SJCRH30 (cell line): ENCODE measurements around the gene AHDC1. TPM values are rescaled to one million over a fixed set of nuclear protein-coding genes. Genes with fewer than 3 reads are reported as not detected.

Experiments used
- DNase-seq, 2 experiments: peaks; one replicate each; pipeline ENCODE4 v3.0.0-alpha.2; 2015 to 2020
- H3K27ac ChIP-seq: fragments of 250-450 bp; sonication (Bioruptor Pico); 2 replicates; pipeline ENCODE4 v1.5.1; 2020; ENCODE audit warnings: mild to moderate bottlenecking, moderate library complexity
- H3K27me3 ChIP-seq: fragments of 250-450 bp; sonication (Bioruptor Pico); 2 replicates; pipeline ENCODE4 v1.5.1; 2020; ENCODE audit warnings: mild to moderate bottlenecking, moderate library complexity
- H3K36me3 ChIP-seq: fragments of 250-450 bp; sonication (Bioruptor Pico); 2 replicates; pipeline ENCODE4 v1.5.1; 2020; ENCODE audit warnings: mild to moderate bottlenecking, moderate library complexity
- H3K4me1 ChIP-seq: fragments of 250-450 bp; sonication (Bioruptor Pico); 2 replicates; pipeline ENCODE4 v1.5.1; 2020; ENCODE audit warnings: mild to moderate bottlenecking, moderate library complexity
- H3K4me3 ChIP-seq: fragments of 250-450 bp; sonication (Bioruptor Pico); 2 replicates; pipeline ENCODE4 v1.5.1; 2020; ENCODE audit warnings: mild to moderate bottlenecking, moderate library complexity
- H3K9me3 ChIP-seq: fragments of 250-450 bp; sonication (Bioruptor Pico); replicated peaks from 2 replicates; pipeline ENCODE4 v1.5.1; 2020; ENCODE audit warnings: mild to moderate bottlenecking, moderate library complexity
- total RNA-seq: library from RNA; depleted of rRNA; stranded (reverse); fragments of >200 nt; shearing (Covaris generic); gene quantifications from 2 replicates; pipeline ENCODE4 v1.2.3, GENCODE V29; 2014

The AHDC1 gene
- total RNA-seq, 1 experiment from 2014 or later = 30.6 TPM

DNA sequence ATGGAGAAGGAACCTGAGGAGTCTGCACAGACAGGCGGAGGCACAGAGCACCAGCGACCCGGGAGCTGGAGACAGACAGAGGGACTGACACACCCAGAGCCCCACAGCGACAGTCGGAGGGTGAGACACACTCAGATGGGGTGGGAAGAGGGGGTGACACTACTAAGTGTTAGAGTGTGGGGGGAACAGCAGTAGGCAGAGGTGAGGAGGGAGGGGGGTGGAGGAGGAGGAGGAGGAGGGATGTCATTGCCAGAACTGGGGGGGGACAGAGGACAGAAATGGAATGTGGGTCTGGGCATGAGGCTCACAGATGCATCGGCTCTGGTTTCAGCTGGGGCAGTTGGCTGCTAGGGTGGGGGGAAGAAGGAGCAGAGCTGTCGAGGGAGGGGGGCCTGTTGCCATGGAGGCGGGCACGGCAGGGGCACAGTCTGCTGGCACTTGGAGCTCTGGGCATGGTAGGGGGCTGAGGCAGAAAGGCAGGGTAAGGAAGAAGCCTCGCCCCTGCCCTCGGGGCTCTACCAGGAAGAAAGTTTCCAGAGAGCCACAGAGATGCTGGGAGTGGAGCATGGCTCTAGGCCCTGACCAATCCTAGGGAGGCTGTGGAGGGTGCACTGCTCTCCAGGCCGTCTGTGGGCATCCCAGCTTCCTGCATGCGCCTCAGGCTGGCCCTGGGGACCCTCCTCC lies 37.3 kb downstream of the AHDC1 start:
- DNase-seq = no peak
- H3K36me3 ChIP-seq = peaks cover 19% of the 10 kb centered on the region; the same call in 1 of the 2 replicates
- H3K4me1 ChIP-seq = peaks cover 67% of the 10 kb centered on the region
- H3K9me3 ChIP-seq = no peaks in the 10 kb centered on the region
- no peaks in the 10 kb centered on the region for H3K27me3 ChIP-seq
- H3K27ac ChIP-seq = no peak overlapping the region
- H3K4me3 ChIP-seq = no peak overlapping the region

DNA sequence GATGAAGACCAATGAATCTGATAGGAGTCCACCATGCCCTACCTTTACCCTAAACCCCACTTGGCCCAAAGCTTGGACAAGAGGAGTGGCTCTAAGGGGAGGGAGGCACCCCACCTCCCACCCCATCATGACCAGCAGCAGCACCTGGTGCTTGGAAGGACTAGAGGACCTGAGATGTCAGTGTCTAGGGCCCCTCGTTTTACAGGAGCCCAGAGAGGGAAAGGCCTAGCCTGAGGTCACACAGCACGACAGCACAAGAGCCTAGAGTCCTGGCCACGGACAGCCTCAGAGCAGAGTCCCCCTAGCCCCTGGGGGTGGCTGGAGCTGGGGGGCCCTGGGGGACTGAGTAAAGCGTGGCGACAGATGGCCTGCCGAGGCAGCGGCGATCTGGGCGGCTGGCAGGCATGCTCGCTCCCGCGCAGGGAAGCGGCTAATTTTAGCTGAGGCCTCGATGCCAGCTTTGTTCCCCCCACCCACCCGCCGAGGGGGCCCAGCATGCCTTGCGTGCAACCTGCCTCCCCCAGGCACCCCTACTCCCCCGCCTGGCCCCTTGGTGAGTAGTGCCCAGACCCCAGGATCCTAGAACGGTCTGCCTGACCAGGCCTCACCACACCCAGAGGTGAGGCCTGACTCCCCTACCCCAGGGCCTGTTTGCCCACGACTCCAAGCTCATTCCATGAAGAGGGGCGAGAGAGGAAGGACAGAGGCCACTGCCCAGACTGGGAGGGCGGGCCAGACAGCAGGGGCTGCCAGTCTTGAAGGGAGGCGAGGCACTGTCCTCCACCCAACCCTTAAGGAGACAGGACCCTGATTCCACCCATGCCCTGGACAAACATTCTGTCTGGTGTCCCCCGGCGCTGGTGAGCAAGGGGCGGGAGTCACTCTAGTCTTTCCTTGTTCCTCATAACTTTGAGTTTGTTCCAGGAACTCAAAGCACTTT lies 39.0 kb downstream of the AHDC1 start:
- no peak for DNase-seq
- H3K4me3 ChIP-seq = no peak overlapping the region
- H3K36me3 ChIP-seq = peaks cover 19% of the 10 kb centered on the region; the same call in 1 of the 2 replicates
- H3K27ac ChIP-seq = no peak overlapping the region
- peaks cover 67% of the 10 kb centered on the region for H3K4me1 ChIP-seq
- no peaks in the 10 kb centered on the region for H3K27me3 ChIP-seq
- H3K9me3 ChIP-seq = no peaks in the 10 kb centered on the region

GRCh38 chr1:27563591-27564471 lies 40.1 kb downstream of the AHDC1 start:
- peaks cover 70% of the 10 kb centered on the region for H3K4me1 ChIP-seq
- H3K27ac ChIP-seq = no peak overlapping the region
- H3K27me3 ChIP-seq = no peaks in the 10 kb centered on the region
- no peak for DNase-seq
- H3K36me3 ChIP-seq = peaks cover 22% of the 10 kb centered on the region
- no peaks in the 10 kb centered on the region for H3K9me3 ChIP-seq
- H3K4me3 ChIP-seq = no peak overlapping the region

DNA sequence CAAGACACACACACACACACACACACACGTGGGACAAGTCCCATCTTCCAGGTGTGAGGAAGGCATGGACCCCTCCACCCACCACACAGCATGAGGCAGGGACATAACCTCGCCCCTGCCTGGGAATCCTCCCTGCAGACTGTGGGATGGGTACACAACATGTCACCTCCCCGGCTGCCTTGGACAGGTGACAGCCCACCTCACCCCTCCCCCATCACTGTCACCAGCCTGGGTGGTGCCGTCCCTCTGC lies 40.7 kb downstream of the AHDC1 start:
- Histone ChIP-seq H3K4me3 (no peak overlapping the region), H3K36me3 (peaks cover 25% of the 10 kb centered on the region), H3K4me1 (peaks cover 75% of the 10 kb centered on the region), H3K27ac (no peak overlapping the region), H3K9me3 (no peaks in the 10 kb centered on the region), H3K27me3 (no peaks in the 10 kb centered on the region)
- DNase-seq = no peak

DNA sequence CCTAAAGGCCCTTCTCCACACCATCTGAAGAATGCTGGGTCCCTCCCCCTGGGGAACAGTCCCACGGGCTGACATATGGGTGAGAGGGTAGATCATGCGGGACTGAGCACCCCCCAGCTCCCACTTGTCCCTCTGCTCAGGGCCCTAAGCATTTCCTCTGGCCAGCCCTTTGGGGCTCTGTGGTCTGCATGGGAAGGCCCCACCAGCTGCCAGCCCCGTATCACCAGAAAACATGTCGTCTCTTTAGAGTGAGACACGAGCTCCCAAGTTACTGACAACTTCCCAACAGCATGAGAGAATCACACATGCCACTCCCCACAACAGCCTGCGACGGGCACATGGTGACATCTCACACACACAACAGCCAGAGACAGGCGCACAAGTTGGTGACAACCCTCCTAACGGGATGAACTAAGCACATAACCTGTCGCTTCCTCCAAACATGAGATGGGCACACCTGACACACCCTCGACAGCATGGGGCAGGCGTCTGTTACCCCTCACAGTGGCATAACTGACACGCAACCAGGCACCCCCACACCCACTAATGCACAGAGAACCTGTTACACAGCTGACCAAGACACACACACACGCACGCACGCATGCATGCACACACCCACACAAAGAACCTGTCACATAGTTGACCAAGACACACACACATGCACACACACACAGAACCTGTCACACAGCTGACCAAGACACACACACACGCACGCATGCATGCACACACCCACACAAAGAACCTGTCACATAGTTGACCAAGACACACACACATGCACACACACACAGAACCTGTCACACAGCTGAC lies 41.2 kb downstream of the AHDC1 start:
- Histone ChIP-seq H3K4me3 (no peak overlapping the region), H3K27me3 (no peaks in the 10 kb centered on the region), H3K4me1 (peaks cover 76% of the 10 kb centered on the region), H3K27ac (no peak overlapping the region), H3K9me3 (no peaks in the 10 kb centered on the region), H3K36me3 (peaks cover 29% of the 10 kb centered on the region)
- DNase-seq = no peak

DNA sequence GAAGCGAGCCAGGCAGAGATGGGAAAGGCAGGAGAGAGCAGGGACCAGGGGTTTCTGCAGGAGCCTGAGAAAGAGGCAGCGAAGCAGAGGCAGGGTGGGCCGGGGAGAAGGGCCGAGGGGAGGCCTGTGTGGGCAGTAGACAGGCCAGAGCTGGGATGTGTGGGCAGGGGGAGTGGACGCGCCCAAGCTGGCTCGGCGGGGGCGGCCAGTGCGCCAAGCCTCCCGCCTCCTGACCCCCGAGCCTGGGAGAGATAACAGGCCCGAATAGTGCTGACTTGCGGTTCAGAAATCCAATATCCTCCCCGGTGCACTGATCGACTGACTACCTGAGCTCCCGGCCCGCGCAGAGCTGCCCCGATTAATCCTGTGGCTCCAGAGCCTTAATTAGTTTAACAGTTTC lies 41.9 kb downstream of the AHDC1 start:
- Histone ChIP-seq H3K4me1 (peaks cover 73% of the 10 kb centered on the region), H3K9me3 (no peaks in the 10 kb centered on the region), H3K27me3 (no peaks in the 10 kb centered on the region), H3K4me3 (no peak overlapping the region), H3K27ac (no peak overlapping the region), H3K36me3 (peaks cover 26% of the 10 kb centered on the region)
- no peak for DNase-seq

DNA sequence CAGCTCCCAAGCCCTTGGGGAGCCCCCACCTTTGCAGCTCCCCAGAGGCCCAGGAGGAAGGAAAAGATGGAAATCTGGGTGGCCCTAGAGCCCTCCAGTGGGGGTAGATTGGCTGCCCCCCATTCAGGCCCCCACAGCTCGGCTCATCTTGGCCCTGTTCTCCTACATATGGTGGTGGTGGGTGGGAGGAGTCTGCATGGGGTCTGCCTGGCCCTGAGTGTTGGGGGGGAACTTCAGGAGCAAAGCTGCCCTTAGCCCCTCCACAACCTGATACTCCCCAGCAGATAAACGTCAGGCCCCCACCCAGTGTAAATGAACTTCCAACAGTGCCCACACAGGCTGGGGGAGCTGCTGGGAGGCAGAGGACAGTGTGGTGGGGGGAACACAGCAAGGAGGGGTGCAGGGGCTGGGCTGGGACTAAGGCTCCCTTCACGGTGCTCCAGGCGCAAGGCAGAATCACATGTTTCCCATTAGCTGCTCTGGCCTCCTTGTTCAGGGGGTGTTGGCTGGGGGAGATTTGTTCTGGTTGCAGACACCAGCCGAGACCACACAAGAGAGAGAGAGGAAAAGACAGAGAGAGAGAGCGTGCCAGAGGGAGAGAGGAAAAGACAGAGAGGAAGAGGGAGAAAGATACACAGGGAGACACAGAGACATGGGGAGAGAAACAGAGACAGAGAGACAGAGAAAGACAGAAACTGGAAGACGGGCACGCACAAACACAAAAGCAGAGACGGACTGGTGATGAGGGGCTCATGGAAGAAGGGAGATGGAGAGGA lies 42.6 kb downstream of the AHDC1 start:
- Histone ChIP-seq H3K4me3 (no peak overlapping the region), H3K27me3 (no peaks in the 10 kb centered on the region), H3K36me3 (peaks cover 28% of the 10 kb centered on the region), H3K27ac (no peak overlapping the region), H3K9me3 (no peaks in the 10 kb centered on the region), H3K4me1 (peaks cover 74% of the 10 kb centered on the region)
- DNase-seq = no peak

GRCh38 chr1:27560268-27561123 lies 43.4 kb downstream of the AHDC1 start:
- Histone ChIP-seq H3K27ac (no peak overlapping the region), H3K4me1 (peaks cover 76% of the 10 kb centered on the region), H3K9me3 (no peaks in the 10 kb centered on the region), H3K27me3 (no peaks in the 10 kb centered on the region), H3K36me3 (peaks cover 26% of the 10 kb centered on the region), H3K4me3 (no peak overlapping the region)
- no peak for DNase-seq

GRCh38 chr1:27559466-27560030 lies 44.4 kb downstream of the AHDC1 start:
- H3K9me3 ChIP-seq = no peaks in the 10 kb centered on the region
- H3K4me3 ChIP-seq = no peak overlapping the region
- no peaks in the 10 kb centered on the region for H3K27me3 ChIP-seq
- no peak overlapping the region for H3K27ac ChIP-seq
- H3K4me1 ChIP-seq = peaks cover 72% of the 10 kb centered on the region
- no peak for DNase-seq
- H3K36me3 ChIP-seq = peaks cover 32% of the 10 kb centered on the region

DNA sequence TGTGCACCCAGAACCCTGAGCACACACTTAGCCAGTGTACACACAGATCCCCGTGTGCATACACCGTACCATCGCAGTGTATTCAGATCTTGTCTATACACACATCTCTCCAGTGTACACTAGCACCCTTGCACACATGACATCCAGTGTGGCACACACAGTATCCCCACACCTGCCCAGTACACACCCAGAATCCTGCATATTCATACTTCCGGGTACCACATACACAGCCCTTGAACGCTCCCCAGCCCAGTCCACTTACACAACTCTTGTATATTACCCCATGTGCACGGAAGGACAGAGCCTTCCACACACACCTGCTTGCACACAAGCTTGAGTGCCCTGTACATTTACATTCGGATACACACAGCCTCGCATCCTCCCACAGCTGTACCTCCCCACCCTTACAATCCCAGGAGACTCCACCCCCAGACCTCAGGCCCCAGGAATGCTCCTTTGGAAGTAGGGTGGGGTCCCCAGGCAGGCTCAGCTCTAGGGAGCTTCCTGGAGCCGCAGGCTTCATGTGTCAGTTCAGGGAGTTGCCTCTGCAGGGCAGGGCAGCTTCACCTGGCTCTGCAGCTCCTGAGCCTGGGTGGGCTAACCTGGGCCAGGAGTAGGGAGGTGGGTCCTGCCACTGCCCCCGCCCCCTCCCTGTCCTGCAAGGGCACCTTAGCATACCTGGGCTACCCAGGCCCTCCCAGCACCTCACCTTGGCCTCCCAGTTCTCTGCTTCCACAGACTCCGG lies 46.2 kb downstream of the AHDC1 start:
- H3K4me3 ChIP-seq = no peak overlapping the region
- H3K27me3 ChIP-seq = no peaks in the 10 kb centered on the region
- H3K4me1 ChIP-seq = peaks cover 57% of the 10 kb centered on the region
- H3K36me3 ChIP-seq = peaks cover 47% of the 10 kb centered on the region
- no peak overlapping the region for H3K27ac ChIP-seq
- H3K9me3 ChIP-seq = no peaks in the 10 kb centered on the region
- DNase-seq = no peak

DNA sequence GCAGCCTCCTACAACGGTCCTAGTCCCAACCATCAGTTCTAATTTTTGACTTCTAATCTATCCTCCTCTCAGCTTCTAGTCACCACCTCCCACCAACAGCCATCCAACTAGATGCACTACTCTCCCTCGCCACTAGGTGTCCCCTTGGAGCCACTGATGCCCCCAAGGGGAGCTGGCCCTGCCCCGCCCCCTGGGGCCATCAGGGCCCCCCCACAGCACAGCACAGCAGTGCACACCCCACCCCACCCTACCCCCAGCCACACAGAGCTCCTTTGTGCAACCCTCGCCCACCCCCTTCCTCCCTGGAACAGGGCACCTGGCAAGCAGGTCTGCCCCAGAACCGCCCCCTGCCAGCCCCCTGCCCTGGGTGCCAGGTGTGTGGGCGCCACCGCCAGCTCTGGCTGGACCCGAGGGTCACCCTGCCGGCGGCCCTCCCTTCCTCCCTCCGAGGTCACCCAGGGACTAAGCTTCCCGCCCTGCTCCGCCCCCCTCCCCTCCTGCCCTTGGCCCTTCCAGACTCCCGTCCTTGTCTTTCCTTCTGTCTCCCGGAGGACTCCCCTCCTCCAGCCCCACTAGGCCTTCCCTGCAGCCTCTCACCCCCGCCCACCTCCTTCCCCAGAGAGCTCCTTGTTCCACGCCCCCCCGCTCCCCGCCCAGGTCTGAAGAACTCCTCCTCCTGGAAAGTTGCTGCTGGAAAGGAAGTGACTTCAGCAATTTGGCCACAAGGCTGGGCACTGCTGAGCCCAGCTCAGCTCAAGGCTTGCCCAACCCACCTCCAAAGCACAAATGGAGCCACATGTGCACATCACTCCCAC lies 47.0 kb downstream of the AHDC1 start:
- peaks cover 52% of the 10 kb centered on the region for H3K36me3 ChIP-seq
- H3K4me1 ChIP-seq = peaks cover 49% of the 10 kb centered on the region
- H3K27ac ChIP-seq = no peak overlapping the region
- no peaks in the 10 kb centered on the region for H3K27me3 ChIP-seq
- peak; percentile 93 to 96 for DNase-seq
- H3K9me3 ChIP-seq = no peaks in the 10 kb centered on the region
- no peak overlapping the region for H3K4me3 ChIP-seq

- H3K27ac ChIP-seq = no peak overlapping the region
- H3K4me3 ChIP-seq = no peak overlapping the region
- H3K4me1 ChIP-seq = peaks cover 44% of the 10 kb centered on the region
- no peaks in the 10 kb centered on the region for H3K9me3 ChIP-seq
- DNase-seq = no peak
- H3K36me3 ChIP-seq = peaks cover 55% of the 10 kb centered on the region
- no peaks in the 10 kb centered on the region for H3K27me3 ChIP-seq
Measured at GRCh38 chr1:27556435-27556780, 47.5 kb downstream of the AHDC1 start.
